Fibroblast of skin of back (primary cell): ENCODE data around the gene LACTBL1.
"Not testable (repeated sequence)": the region's sequence is repeated elsewhere in the genome, so short reads cannot be mapped to it uniquely, and the experiment has no call there.

ENCODE experiments used
- DNase-seq: peaks from one replicate; pipeline ENCODE4 v3.0.0-alpha.2; 2013

The LACTBL1 gene

GRCh38 chr1:22976127-22976460 is 3.4 kb upstream of the LACTBL1 start:
- no peak for DNase-seq

- peak; percentile 16 for DNase-seq
Measured at GRCh38 chr1:22975694-22976093, 3.0 kb upstream of the LACTBL1 start.

- DNase-seq = no peak
Measured at GRCh38 chr1:22971611-22972405, 858 bp downstream of the LACTBL1 start.

- DNase-seq = no peak
Measured at GRCh38 chr1:22971161-22971560, 1.5 kb downstream of the LACTBL1 start.

- no peak for DNase-seq
Measured at GRCh38 chr1:22970096-22970495, 2.6 kb downstream of the LACTBL1 start.

DNA sequence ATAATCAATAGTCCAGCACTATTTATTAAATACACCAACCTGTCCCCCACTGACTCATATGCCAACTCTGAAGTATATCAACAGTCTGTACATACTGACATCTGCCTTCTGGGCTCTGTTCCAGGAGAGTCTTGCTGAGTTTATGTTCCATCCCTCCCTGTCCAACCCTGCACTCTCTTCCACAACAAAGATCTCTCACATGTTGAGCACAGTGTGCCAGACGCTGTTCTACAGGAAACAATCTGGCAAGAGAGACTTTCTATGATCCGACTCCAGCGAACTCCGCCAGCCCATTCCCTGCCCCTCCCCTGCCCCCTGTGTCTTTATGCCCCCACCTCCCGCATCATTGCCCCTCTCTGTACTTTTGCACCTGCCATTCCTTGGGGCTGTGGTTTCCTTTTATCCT is 3.4 kb downstream of the LACTBL1 start:
- DNase-seq = peak; percentile 63

- DNase-seq = no peak
Measured at GRCh38 chr1:22967833-22968232, 4.8 kb downstream of the LACTBL1 start.

DNA sequence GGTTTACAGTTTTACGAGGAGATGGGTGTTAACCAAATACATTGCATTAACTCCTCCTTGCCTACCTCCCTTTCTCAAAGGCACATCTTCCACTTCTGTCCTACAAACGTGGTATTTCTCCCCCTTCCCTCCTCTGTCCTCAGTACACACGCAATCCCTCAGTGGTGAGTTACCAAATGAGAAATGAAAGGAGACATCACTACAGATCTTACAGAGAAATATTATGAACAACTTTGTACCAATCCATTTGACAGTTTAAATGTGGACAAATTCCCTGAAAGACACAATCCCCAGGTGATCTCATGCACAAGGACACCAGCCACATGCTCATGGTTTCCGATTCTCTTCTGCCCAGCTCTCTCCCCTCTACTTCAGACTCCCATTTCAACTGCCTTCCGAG is 6.4 kb downstream of the LACTBL1 start:
- DNase-seq = no peak

DNA sequence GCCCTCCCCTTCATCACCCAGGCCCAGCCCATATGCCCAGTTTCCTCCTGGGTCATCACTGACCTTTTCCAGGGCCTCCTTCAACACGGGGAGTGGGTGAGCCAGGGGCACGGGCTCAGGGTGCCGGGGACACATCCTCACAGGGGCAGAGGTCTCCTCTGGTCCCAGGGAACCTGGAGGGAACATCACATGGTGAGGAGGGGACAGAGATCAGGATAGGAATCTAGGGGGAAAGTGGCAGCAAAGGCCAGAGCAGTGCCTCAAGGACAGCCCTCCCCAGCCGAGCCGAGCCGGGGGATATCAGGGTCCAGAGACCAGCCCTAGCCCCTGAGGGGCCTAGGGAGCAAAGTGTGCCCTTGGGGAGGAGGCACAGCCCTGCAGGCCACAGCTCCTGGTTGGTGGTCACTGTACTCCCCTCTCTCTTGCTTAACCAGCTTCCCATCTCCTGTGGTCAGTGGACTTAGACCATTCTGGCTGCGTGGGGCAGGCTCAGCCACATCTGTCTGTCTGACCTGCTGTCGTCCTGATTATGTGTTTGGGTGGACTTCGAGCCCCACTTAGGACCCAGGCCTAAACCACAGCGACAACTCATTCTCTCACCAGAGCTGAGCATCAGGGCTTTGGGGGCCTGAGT is 9.5 kb downstream of the LACTBL1 start:
- DNase-seq = no peak

DNA sequence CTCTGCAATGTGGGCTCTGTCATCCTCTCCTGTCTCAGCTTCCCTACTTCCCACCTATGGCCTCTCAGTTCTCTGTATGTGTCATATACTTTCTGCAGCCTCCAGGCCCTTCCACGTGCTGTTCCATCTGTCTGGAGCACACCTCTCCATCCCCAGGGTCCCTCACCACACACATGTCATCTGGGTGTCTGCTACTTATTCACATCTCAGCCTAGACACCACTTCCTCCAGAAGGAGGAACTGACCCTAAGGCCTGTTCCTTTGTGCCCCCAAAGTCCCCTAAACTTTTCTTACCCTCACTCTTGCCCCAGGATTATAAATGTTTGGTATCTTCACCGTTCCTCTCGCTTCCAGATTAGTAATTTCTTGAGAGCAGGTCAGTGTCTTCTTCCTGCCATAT is 10.1 kb downstream of the LACTBL1 start:
- DNase-seq = no peak

GRCh38 chr1:22959545-22960360 is 12.9 kb downstream of the LACTBL1 start:
- DNase-seq = no peak

DNA sequence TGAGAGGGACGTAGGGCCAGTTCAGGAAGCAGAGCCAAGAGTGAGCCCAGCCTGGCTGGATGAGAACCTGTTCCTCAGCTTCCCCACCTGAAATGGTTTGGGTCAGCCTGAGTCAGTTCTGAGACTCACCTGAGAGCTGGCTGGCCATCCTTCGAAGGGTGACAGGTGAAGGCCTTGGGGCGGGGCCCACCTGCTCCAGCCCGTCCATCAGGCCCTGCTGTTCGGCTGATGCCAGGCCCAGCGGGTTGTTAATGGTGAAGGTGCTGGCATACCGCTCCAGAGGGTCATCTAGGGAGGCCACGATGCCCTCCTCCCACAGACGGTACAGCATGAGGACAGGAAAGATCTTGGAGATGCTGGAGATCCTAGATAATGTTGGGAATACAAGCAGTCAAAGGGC is 14.1 kb downstream of the LACTBL1 start:
- no peak for DNase-seq

DNA sequence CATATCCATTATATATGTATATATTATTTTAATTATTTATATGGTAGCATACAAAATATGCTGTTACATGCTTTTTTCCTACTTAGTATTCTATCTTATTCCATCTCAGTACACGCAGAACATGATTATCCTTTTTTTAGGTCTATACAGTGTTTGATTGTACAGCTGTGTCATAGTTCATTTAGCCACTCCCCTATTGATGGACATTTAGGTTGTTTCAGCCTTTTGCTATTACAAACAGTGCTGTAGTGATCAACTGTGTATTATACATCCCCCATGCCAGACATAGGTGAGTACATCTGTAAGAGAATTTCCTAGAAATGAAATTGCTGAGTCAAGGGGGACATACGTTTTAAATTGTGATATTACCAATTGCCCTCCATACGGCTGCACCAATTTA is 15.6 kb downstream of the LACTBL1 start:
- no peak for DNase-seq

- DNase-seq = no peak
Measured at GRCh38 chr1:22955146-22955545, 17.5 kb downstream of the LACTBL1 start.

GRCh38 chr1:22953740-22954141 is 18.9 kb downstream of the LACTBL1 start:
- DNase-seq = no peak

DNA sequence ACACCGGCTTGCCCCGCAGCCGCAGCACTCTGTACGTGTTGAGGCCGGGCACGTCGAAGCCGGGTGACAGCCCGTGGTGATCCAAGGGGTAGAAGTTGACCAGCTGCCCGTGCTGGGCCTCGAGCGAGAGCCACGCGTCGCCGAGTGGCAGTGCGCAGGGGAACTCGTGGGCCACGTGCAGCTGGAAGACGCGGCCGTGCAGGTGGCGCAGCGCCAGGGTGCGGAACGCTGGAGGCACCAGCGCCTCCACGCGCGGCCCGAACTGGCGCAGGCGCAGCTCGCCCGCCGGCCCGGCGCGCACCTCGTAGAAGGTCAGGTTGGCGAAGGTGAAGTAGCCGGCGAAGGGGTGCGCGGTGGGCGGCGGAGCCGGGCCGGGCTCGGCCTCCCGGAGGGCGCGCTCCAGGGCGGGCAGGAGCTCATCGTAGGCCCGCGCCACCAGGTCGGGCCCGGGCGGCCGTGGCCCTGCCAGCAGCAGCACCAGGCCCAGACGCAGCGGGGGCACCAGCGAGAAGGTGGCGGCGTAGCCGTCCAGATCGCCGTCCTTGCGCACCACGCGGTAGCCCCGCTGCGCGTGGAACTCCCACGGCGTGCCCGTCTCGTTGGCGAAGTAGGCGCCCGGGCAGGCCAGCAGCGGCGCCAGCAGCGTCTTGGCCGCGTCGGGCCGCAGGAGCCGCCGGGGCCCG is 19.5 kb downstream of the LACTBL1 start:
- DNase-seq = no peak

DNA sequence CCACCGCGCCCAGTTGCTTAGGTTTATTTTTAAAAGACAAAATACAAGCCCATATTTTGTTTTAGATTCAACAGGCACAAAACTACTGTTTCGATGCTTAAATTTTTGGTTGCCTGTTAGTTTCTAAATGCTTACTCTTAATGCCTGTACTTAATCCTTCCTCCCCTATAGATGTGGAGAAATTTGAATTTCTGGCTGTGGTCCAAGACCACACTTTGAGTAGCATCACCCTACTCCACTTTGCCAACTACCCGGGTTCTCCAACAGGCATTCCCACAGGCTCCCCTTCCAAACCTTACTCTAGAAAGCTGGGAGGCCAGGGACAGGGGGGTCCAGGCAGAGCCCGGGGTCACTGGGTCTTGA is 20.0 kb downstream of the LACTBL1 start:
- DNase-seq = no peak

DNA sequence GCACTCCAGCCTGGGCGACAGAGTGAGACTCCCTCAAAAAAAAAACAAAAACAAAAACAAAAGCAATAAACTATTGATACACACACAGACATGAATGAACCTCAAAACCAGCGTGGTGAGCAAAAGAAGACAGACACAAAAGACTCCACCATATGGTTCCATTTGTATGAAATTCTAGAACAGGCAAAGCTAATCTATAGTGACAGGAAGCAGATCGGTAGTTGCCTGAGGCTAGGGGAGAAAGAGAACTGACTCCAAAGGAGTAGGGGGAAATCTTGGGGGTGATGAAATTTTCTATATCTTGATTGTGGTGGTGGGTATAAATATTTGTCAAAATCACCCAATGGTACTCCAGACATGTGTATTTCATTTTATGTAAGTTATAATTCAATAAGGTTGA is 20.9 kb downstream of the LACTBL1 start:
- no peak for DNase-seq

DNA sequence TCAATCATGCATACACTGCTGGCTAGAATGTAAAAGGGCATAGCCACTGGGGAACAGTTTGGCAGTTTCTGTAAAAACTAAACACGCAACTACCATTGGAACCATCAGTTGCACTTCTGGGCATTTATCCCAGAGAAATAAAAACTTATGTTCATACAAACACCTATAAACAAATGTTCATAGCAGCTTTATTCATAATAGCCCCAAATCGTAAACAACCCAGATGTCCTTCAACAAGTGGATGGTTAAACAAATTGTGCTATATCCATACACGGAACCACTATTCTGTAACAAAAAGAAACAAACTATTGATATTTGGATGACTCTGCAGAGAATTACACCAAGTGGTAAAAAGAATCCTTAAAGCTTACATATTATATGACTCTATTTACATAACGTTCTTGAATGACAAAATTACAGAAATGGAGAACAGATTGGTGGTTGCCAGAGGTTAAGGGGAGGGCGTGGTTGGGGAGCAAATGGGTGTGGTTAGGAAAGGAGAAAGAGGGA is 22.8 kb downstream of the LACTBL1 start:
- no peak for DNase-seq

DNA sequence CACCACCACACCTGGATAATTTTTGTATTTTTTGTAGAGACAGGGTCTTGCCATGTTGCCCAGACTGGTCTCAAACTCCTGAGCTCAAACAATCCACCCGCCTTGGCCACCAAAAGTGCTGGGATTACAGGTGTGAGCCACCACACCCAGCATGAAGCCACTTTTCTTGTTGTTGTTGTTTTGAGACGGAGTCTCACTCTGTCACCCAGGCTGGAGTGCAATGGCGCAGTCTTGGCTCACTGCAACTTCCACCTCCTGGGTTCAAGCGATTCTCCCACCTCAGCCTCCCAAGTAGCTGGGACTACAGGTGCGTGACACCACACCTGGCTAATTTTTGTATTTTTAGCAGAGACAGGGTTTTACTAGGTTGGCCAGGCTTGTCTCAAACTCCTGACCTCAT is 27.5 kb downstream of the LACTBL1 start:
- not testable (repeated sequence) for DNase-seq

DNA sequence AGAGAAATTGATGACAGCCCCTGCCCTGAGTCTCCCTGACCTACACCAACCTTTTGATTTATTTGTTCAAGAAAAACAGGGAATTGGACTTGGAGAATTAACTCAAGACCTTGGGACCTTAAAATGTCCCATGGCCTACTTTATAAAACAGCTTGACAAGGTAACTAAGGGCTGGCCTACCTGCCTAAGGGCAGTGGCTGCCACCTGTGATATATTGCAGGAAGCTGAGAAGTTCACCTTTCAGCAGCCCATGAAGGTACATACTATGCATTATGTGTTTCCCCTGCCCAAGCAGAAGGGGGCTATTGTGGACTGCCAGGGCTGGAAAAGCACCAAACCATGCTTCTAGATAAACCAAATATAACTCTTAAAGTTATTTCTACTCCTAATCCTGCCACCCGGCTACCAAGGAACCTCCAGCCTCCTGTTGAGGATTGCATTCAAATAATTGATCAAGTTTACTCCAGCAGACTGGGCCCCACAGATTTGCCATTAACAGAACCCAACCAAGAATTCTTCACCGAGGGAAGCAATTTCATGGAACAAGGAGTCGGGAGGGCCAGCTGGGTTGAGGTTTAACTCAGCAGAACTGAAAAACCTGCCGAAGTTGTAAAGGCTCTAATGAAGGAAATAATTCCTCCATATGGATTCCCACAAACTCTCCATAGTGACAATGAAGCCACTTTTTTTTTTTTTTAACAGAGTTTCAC is 28.2 kb downstream of the LACTBL1 start:
- DNase-seq = no peak

- no peak for DNase-seq
Measured at GRCh38 chr1:22941257-22941656, 31.4 kb downstream of the LACTBL1 start.
